Dermis microvascular lymphatic vessel endothelial cell (primary cell): ENCODE measurements around the gene CCSER2. TPM values are rescaled to one million over a fixed set of nuclear protein-coding genes. Genes with fewer than 3 reads are reported as not detected.
"Not testable (repeated sequence)": the region's sequence is repeated elsewhere in the genome, so short reads cannot be mapped to it uniquely, and the experiment has no call there.

Source experiments
- DNase-seq, 2 donors: peaks; one replicate each; pipeline versions ENCODE4 v3.0.0 to v3.0.0-alpha.2; 2010; ENCODE audit warnings: low read depth in 2 of 2
- total RNA-seq: library from RNA; depleted of rRNA; stranded (reverse); fragments of >200 nt; gene quantifications from 2 replicates; pipeline ENCODE4 v1.2.1, GENCODE V29; 2014

CCSER2 gene
- total RNA-seq, 1 donor from 2014 or later: 15.1 TPM

- DNase-seq: no peak
Measured at GRCh38 chr10:84447701-84448400, 119.5 kb downstream of the CCSER2 start.

- not testable (repeated sequence) for DNase-seq
Measured at GRCh38 chr10:84449351-84449750, 121.0 kb downstream of the CCSER2 start.

GRCh38 chr10:84452003-84452402, 123.6 kb downstream of the CCSER2 start:
- no peak for DNase-seq

DNA sequence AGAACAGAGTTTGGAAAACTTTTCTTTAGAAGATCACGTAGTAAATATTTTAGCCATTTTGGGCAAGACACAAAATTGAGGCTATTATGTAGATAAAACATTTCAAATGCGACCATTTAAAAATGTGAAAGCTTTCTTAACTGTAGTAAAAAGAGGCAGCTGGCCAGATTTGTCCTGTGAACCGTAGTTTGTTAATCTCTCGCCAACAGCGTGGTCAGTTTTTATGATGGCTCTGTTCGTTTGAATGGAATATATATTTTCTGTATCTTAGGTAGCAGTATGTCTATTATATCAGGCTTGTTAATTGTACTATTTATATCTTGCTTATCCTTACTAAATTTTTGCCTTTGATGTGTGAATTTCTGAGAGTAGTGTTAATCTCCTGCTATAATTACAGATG, 124.9 kb downstream of the CCSER2 start:
- no peak for DNase-seq

DNA sequence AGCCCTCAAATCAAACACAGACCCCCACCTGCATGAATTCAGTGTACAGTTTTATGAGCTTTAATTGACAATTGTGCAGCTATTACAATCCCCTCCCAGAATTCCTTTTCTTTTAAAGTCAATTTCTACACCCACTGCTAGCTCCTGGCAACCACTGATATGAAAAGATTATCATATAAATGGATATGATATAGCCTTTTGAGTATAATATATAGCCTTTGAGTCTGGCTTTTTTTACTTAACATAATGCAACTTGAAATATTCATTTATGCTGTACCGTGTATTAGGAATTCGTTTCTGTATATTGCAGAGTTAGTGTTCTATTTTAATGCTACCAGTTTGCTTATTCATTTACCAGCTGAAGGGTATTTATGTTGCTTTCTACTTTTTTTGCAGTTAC, 127.7 kb downstream of the CCSER2 start:
- no peak for DNase-seq

GRCh38 chr10:84460520-84460919, 132.1 kb downstream of the CCSER2 start:
- DNase-seq: no peak

DNA sequence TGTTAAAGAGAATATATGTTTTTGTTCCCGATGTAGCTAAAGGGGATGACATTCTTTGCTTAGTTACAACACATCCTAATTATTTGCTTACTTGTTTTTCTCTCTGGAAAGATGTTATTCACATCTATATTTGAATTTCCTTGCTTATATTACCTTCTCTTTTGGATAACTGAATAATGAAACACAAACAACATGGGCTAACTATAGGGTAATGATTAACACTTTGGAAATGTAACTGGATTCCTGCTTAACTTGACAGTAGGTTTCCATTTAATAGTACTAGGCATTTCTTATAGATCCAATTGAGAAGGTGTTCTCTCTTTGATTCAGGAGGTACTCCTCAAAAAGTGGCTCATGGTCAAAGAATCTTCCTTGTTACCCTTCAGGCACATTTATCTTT, 141.1 kb downstream of the CCSER2 start:
- DNase-seq: no peak

- DNase-seq: no peak
Measured at GRCh38 chr10:84473136-84473535, 144.7 kb downstream of the CCSER2 start.

- peak in 1 of 2 donors; percentile 20 for DNase-seq
Measured at GRCh38 chr10:84477398-84478128, 149.2 kb downstream of the CCSER2 start.

- peak in 1 of 2 donors; percentile 71 for DNase-seq
Measured at GRCh38 chr10:84478151-84478550, 149.8 kb downstream of the CCSER2 start.

GRCh38 chr10:84478679-84479078, 150.3 kb downstream of the CCSER2 start:
- DNase-seq: no peak

DNA sequence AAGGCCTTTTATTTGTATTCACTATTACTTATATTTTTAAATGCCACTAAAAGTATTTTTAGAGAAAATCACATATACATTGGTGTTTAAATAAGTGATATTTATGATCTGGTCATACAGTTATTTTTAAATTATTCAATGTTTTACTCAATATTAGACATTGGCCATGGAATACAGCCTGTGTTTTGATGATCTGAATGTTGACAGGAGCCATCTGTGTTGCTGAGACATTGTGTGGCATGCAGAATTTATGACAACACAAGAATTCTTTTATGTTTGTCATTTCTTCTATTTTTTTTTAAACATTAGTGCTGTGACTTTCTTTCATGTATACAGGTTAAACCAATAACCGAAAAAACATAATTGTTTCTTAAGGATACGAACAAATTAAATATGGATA, 156.2 kb downstream of the CCSER2 start:
- no peak for DNase-seq

DNA sequence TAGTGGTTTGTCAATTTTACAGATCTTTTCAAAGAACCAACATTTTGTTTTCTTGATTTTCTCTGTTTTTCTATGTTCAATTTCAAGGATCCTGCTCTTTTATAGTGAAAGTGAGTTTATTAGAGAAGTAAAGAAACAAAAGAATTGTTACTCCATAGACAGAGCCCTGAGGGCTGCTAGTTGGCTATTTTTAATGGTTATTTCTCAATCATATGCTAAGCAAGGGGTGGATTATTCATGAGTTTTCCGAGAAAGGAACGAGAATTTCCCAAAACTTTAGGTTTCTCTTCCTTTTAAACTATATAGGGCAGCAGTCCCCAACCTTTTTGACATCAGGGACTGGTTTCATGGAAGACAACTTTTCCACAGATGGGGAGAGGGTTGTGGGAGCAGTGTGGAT, 165.0 kb downstream of the CCSER2 start:
- no peak for DNase-seq

- peak in 1 of 2 donors; percentile 51 for DNase-seq
Measured at GRCh38 chr10:84493951-84494848, 165.8 kb downstream of the CCSER2 start.

DNA sequence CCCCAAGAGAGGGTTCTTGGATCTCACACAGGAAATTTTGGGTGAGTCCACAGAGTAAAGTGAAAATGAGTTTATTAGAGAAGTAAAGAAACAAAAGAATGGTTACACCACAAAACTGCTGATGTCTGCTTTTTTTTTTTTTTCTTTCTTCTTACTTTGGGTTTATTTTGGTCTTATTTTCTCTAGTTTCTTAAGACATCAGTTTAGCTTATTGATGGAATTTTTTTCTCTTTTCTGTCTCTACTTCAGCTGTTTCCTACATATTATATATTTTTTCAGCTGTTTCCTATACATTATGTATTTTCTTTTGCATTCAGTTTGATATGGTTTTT, 166.4 kb downstream of the CCSER2 start:
- peak in 1 of 2 donors; percentile 18 for DNase-seq

DNA sequence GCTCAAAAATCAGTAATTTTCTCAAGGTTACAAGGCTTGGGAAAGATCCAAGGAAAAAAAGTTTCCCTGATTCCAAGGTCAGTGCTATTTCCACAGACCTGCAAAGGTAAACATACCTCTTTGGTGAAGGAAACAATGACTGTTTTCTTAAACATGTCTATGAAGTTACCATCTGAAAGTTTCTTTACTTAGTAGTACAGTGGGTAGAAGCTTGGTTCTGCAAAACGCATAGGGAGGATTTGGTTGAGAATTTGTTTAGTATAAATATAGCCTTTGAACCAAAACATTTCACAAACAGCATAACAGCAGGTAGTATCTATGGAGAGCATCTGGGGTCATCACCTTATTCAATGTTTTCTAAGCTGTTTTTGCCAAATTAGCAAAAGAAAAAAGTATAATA, 169.6 kb downstream of the CCSER2 start:
- DNase-seq: no peak

GRCh38 chr10:84499039-84499438, 170.7 kb downstream of the CCSER2 start:
- DNase-seq: not testable (repeated sequence)

DNA sequence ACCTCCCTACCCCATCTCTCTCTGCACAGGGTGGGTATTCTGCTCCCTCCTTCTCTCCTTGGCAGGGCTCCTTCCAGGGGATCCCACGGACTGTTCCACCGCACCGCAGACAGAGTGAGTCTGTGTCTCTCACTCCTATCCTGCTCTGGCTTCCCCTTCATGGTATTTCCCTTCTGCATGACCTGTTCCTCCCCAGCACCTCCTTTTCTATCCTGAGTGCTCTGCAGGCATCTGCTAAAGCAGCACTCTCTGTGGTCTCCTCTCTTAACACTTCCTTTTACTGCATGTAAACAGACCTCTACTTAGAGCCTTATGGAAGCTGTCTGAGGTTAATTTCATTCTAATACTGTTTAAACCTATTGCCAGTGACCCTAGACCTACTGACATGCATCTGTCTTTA, 171.5 kb downstream of the CCSER2 start:
- peak in 1 of 2 donors; percentile 36 for DNase-seq

DNA sequence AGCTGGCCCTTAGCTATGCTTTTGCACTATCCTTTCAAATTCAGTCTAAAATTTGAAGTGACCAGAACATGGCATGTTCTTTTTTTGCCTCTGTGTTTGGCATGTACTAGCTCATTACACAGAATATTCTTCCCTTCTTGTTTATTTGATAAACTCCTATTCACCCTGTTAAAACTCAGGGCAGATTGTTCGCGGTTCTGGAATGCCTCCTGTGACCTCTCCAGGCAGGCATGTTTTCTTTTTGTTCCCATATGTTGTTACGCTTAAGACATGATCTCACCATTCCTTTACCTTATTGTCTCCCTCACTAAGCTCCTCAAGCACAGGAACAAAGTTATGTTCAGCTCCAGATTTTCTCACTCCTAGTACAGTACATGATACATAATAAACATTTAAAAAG, 181.7 kb downstream of the CCSER2 start:
- DNase-seq: peak in 1 of 2 donors; percentile 77

DNA sequence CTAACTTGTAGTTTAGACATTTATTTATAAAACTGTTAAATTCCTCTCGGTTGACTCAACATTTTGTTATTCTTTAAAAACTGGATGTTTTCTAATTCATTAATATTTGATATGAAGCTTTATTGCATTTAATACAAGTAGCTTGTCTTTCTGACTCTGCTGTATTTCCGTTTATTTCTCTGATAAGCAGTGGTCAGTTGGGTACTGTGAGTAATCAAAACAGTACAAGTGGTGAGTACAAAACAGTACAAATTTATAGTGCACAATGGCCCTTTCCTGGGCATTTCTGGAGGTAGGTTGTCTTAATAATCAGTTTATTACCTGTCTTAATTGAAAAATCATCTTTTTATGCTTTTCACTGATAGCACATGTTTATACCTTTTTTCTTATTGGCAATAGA, 182.7 kb downstream of the CCSER2 start:
- peak in 1 of 2 donors; percentile 58 for DNase-seq

DNA sequence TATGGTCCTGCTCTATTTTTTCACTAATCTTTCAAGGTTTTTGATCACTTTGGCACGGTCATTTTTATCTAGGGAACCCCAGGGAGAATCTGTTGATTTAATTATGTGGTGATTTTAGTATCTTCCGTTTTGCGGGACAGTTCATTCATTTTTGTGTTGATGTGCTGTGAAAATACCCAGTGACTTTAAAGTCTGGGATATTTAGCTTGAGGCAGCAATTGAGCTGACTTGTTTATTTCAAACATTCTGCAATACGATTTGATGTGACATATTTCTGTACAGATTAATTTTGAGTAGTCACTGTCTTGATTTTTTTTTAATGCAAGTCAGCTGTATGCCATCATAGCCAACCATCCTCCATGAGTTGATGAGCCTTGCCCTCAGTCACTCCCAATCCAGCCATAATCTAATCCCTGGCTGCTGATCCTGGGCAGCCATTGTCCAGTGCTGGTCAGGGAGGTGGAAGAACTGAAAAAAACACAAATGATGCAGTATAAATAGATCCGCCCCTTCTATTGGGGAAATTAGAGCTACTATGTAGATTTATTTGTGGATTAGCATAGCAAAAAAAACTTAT, 183.4 kb downstream of the CCSER2 start:
- no peak for DNase-seq

- DNase-seq: no peak
Measured at GRCh38 chr10:84517554-84517953, 189.2 kb downstream of the CCSER2 start.
